ENCODE measurements around the gene CNTNAP2.

DNA sequence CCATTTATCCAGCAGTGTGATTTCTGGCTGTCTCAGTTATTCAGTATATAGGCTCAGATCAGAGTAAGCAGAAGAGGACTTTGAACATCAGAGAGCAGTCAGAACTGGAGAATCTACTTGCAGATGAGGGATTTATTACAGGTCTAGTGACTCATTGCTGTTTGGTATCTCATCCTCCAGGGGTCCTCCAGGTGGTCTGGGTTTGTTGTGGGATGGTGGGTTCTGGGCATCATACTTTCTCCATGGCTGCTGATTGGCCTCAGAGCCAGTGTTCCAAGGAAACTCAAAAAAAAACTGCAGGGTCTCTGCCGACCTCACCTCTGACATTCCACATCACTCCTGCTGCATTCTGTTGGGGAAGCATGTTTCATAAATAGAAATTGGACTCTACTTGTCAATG, 214.8 kb downstream of the CNTNAP2 start:
- TF ChIP-seq, protein P1, sequence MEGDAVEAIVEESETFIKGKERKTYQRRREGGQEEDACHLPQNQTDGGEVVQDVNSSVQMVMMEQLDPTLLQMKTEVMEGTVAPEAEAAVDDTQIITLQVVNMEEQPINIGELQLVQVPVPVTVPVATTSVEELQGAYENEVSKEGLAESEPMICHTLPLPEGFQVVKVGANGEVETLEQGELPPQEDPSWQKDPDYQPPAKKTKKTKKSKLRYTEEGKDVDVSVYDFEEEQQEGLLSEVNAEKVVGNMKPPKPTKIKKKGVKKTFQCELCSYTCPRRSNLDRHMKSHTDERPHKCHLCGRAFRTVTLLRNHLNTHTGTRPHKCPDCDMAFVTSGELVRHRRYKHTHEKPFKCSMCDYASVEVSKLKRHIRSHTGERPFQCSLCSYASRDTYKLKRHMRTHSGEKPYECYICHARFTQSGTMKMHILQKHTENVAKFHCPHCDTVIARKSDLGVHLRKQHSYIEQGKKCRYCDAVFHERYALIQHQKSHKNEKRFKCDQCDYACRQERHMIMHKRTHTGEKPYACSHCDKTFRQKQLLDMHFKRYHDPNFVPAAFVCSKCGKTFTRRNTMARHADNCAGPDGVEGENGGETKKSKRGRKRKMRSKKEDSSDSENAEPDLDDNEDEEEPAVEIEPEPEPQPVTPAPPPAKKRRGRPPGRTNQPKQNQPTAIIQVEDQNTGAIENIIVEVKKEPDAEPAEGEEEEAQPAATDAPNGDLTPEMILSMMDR (IDR thresholded peaks at IDR 0.05): no peak
- TF ChIP-seq POLR2A (IDR thresholded peaks at IDR 0.05) (no peak), EP300 (IDR thresholded peaks at IDR 0.05) (no peak)

Measured in tibial nerve (tissue), 4 donors.